ENCODE results near the gene CTSZ. TPM values are rescaled to one million over a fixed set of nuclear protein-coding genes. Genes with fewer than 3 reads are reported as not detected.

Gene CTSZ
- total and polyA plus RNA-seq, 3 experiments from 2014 or later = 1.5 to 36.0 (median 35.3) TPM

DNA sequence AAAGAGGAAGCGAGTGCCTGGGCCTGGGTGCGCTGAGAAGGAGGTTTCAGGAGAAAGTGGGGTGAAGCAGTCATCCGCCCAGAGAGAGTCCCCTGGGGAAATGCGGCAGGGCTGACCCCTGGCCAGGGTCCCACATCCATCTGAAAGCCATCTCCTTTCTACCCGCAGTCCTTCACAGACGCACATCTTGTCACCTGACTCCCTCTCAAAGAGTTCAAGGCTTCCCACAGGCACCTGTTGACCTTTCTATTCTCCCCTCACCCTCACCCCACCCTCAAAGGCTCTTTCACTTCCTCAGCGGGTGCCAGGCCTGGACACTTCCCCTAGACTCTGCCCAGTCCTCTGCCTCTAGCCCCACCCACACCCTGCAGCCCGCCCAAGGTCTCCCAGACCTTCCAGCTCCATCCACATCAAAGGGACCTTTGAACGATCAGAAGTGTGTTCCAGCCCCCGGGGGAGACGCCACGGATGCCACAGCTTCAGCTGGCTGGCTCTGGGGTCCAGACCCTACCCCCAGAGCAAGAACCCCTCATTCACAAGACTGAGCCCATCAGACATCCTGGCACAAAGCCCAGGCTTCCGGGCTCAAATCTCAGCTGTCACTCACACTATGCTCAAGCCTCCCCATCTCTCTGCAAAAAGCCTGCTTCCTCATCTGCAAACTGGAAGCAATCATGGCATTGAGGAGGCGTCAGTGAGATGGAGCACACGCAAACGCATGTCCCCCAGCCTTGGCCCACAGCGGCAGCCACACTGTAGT lies 2.1 kb downstream of the CTSZ start:
- ChIA-PET CTCF (interaction anchor here (0.7 to 1.0 kb wide), 2 partner anchors 11 to 29 kb away, joined by 3 read pairs; no protein-coding TSS in a partner anchor), POLR2A (interaction anchor here (1.2 kb wide), 1 partner anchor 115 kb away, joined by 4 read pairs; no protein-coding TSS in a partner anchor)
- Mint-ChIP-seq H3K27ac (peak overlapping the region; percentile 46 to 90 (median 84)), H3K27me3 (no peaks in the 10 kb centered on the region), H3K9me3 (no peaks in the 10 kb centered on the region), H3K4me1 (peaks cover 28 to 44% (median 30%) of the 10 kb centered on the region in 3 donors), H3K4me3 (peak overlapping the region; percentile 71 to 80 (median 78)), H3K36me3 (peaks cover 0 to 9% (median 0%) of the 10 kb centered on the region in 3 donors)
- H3K9me3 ChIP-seq (ENCODE audit: low read length) = no peaks in the 10 kb centered on the region
- H3K4me1 ChIP-seq (ENCODE audit: insufficient read depth, low read length) = peaks cover 26% of the 10 kb centered on the region
- peak in 4 of 5 donors; percentile 14 to 66 (median 52) for DNase-seq
- no peaks in the 10 kb centered on the region for H3K27me3 ChIP-seq (ENCODE audit: insufficient read depth, low read length, poor library complexity, severe bottlenecking)
- H3K4me3 ChIP-seq (ENCODE audit: low read length) = peak overlapping the region; percentile 29
- no peaks in the 10 kb centered on the region for H3K36me3 ChIP-seq (ENCODE audit: insufficient read depth, low read length)
- no peak overlapping the region for H3K27ac ChIP-seq (ENCODE audit: low read depth, low read length)

DNA sequence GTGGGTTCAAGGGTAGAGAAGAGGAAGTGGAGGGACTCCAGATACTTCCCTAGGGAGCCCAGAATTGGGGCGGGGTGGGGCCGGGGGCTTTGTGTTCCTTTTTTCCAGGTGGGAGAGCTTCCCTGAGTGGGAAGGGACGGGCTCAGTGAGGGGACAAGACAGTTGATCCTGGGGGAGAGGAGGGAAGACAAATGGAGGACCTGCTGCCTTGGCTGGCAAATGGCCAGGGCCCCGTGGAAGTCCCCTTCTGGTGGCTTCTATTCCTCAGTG lies 2.6 kb downstream of the CTSZ start:
- H3K36me3 ChIP-seq (ENCODE audit: insufficient read depth, low read length) = no peaks in the 10 kb centered on the region
- Mint-ChIP-seq H3K9me3 (no peaks in the 10 kb centered on the region), H3K27me3 (no peaks in the 10 kb centered on the region), H3K27ac (peak overlapping the region; percentile 46 to 90 (median 84)), H3K4me1 (peaks cover 28 to 44% (median 30%) of the 10 kb centered on the region in 3 donors), H3K4me3 (peak overlapping the region in 6 of 7 donors; percentile 71 to 80 (median 78)), H3K36me3 (peaks cover 0 to 9% (median 0%) of the 10 kb centered on the region in 3 donors)
- DNase-seq = peak; percentile 30 to 63 (median 49)
- H3K27me3 ChIP-seq (ENCODE audit: insufficient read depth, low read length, poor library complexity, severe bottlenecking) = no peaks in the 10 kb centered on the region
- ChIA-PET POLR2A (no interaction called here), CTCF (interaction anchor here (0.7 kb wide), 1 partner anchor 10 kb away, joined by 3 read pairs; no protein-coding TSS in a partner anchor)
- H3K27ac ChIP-seq (ENCODE audit: low read depth, low read length) = no peak overlapping the region
- peaks cover 26% of the 10 kb centered on the region for H3K4me1 ChIP-seq (ENCODE audit: insufficient read depth, low read length)
- no peak overlapping the region for H3K4me3 ChIP-seq (ENCODE audit: low read length)
- H3K9me3 ChIP-seq (ENCODE audit: low read length) = no peaks in the 10 kb centered on the region

DNA sequence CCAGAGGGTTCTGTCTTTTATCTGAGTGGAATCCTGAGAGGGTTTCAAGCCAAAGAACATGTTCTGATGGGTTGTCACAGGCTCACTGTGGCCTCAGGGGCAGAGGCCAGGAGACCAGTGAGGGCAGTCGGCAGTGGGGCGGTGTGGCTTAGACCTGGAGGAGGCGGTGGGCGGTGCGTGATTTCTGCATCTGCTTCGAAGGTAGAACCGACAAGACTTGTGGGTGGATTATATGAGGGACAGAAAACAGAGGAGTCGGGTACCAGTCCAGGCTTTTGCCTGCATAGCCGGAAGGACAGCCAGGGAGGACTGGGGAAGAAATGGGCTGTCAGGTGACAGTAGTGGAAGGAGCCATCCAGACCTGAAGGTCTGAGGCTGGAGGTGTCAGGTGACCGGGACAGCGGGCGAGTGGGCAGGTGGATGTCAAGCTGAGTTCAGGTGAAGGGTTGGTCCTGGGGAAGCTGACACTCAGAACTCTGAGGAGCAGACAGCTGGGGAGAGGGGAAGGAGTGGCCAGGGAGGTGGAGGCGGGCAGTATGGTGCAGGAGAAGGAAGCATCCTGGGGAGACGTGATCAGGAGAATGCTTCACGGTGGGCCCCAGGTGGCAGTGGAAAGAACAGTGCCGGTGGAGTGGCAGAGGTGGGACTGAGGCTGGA lies 3.1 kb downstream of the CTSZ start:
- no peaks in the 10 kb centered on the region for H3K36me3 ChIP-seq (ENCODE audit: insufficient read depth, low read length)
- H3K4me3 ChIP-seq (ENCODE audit: low read length) = no peak overlapping the region
- peak in 1 of 5 donors; percentile 26 for DNase-seq
- peaks cover 0 to 9% (median 0%) of the 10 kb centered on the region in 3 donors for H3K36me3 Mint-ChIP-seq
- H3K27me3 Mint-ChIP-seq = no peaks in the 10 kb centered on the region
- no peaks in the 10 kb centered on the region for H3K9me3 Mint-ChIP-seq
- H3K9me3 ChIP-seq (ENCODE audit: low read length) = no peaks in the 10 kb centered on the region
- peak overlapping the region; percentile 48 to 92 (median 80) for H3K27ac Mint-ChIP-seq
- H3K27me3 ChIP-seq (ENCODE audit: insufficient read depth, low read length, poor library complexity, severe bottlenecking) = no peaks in the 10 kb centered on the region
- ChIA-PET POLR2A (no interaction called here), CTCF (interaction anchor here (0.7 kb wide), 1 partner anchor 10 kb away, joined by 3 read pairs; no protein-coding TSS in a partner anchor)
- H3K27ac ChIP-seq (ENCODE audit: low read depth, low read length) = no peak overlapping the region
- peaks cover 28 to 44% (median 30%) of the 10 kb centered on the region in 3 donors for H3K4me1 Mint-ChIP-seq
- H3K4me1 ChIP-seq (ENCODE audit: insufficient read depth, low read length) = peaks cover 26% of the 10 kb centered on the region
- peak overlapping the region in 4 of 7 donors; percentile 23 to 71 (median 60) for H3K4me3 Mint-ChIP-seq

GRCh38 chr20:59002874-59003399 lies 4.1 kb downstream of the CTSZ start:
- no peak overlapping the region for H3K4me3 ChIP-seq (ENCODE audit: low read length)
- Mint-ChIP-seq H3K4me1 (peaks cover 28 to 44% (median 30%) of the 10 kb centered on the region in 3 donors), H3K27ac (peak overlapping the region in 3 of 8 donors; percentile 47 to 82 (median 47)), H3K4me3 (peak overlapping the region in 1 of 7 donors; percentile 13), H3K36me3 (peaks cover 0 to 12% (median 0%) of the 10 kb centered on the region in 3 donors), H3K27me3 (no peaks in the 10 kb centered on the region), H3K9me3 (no peaks in the 10 kb centered on the region)
- no peak for DNase-seq
- H3K27me3 ChIP-seq (ENCODE audit: insufficient read depth, low read length, poor library complexity, severe bottlenecking) = no peaks in the 10 kb centered on the region
- POLR2A ChIA-PET = no interaction called here
- H3K36me3 ChIP-seq (ENCODE audit: insufficient read depth, low read length) = no peaks in the 10 kb centered on the region
- H3K4me1 ChIP-seq (ENCODE audit: insufficient read depth, low read length) = peaks cover 26% of the 10 kb centered on the region
- H3K9me3 ChIP-seq (ENCODE audit: low read length) = no peaks in the 10 kb centered on the region
- CTCF ChIA-PET = no interaction called here
- H3K27ac ChIP-seq (ENCODE audit: low read depth, low read length) = no peak overlapping the region

GRCh38 chr20:59002388-59002787 lies 4.7 kb downstream of the CTSZ start:
- no peaks in the 10 kb centered on the region for H3K27me3 ChIP-seq (ENCODE audit: insufficient read depth, low read length, poor library complexity, severe bottlenecking)
- CTCF ChIA-PET = no interaction called here
- Mint-ChIP-seq H3K4me3 (no peak overlapping the region), H3K27me3 (no peaks in the 10 kb centered on the region), H3K9me3 (no peaks in the 10 kb centered on the region), H3K36me3 (peaks cover 0 to 18% (median 2%) of the 10 kb centered on the region in 3 donors), H3K4me1 (peaks cover 28 to 44% (median 30%) of the 10 kb centered on the region in 3 donors), H3K27ac (peak overlapping the region in 3 of 8 donors; percentile 40 to 47 (median 47))
- no peak overlapping the region for H3K27ac ChIP-seq (ENCODE audit: low read depth, low read length)
- no peaks in the 10 kb centered on the region for H3K9me3 ChIP-seq (ENCODE audit: low read length)
- POLR2A ChIA-PET = no interaction called here
- DNase-seq = no peak
- H3K4me1 ChIP-seq (ENCODE audit: insufficient read depth, low read length) = peaks cover 26% of the 10 kb centered on the region
- H3K36me3 ChIP-seq (ENCODE audit: insufficient read depth, low read length) = no peaks in the 10 kb centered on the region
- H3K4me3 ChIP-seq (ENCODE audit: low read length) = no peak overlapping the region

- H3K27me3 ChIP-seq (ENCODE audit: insufficient read depth, low read length, poor library complexity, severe bottlenecking) = no peaks in the 10 kb centered on the region
- H3K36me3 ChIP-seq (ENCODE audit: insufficient read depth, low read length) = no peaks in the 10 kb centered on the region
- H3K36me3 Mint-ChIP-seq = peaks cover 0 to 25% (median 4%) of the 10 kb centered on the region in 3 donors
- DNase-seq = peak in 1 of 5 donors; percentile 43
- H3K4me1 Mint-ChIP-seq = peaks cover 28 to 44% (median 30%) of the 10 kb centered on the region in 3 donors
- H3K4me3 ChIP-seq (ENCODE audit: low read length) = no peak overlapping the region
- H3K4me1 ChIP-seq (ENCODE audit: insufficient read depth, low read length) = peaks cover 26% of the 10 kb centered on the region
- no peak overlapping the region for H3K27ac ChIP-seq (ENCODE audit: low read depth, low read length)
- no peak overlapping the region for H3K4me3 Mint-ChIP-seq
- H3K27ac Mint-ChIP-seq = no peak overlapping the region
- no peaks in the 10 kb centered on the region for H3K27me3 Mint-ChIP-seq
- H3K9me3 Mint-ChIP-seq = no peaks in the 10 kb centered on the region
- ChIA-PET POLR2A (no interaction called here), CTCF (no interaction called here)
- H3K9me3 ChIP-seq (ENCODE audit: low read length) = no peaks in the 10 kb centered on the region
Observed at GRCh38 chr20:59001449-59002171, 5.4 kb downstream of the CTSZ start.

GRCh38 chr20:59001068-59001448 lies 6.0 kb downstream of the CTSZ start:
- ChIA-PET POLR2A (interaction anchor here (1.0 kb wide), 1 partner anchor 30 kb away, joined by 5 read pairs; no protein-coding TSS in a partner anchor), CTCF (interaction anchor here (0.7 kb wide), 1 partner anchor 206 kb away, joined by 3 read pairs; no protein-coding TSS in a partner anchor)
- no peaks in the 10 kb centered on the region for H3K27me3 ChIP-seq (ENCODE audit: insufficient read depth, low read length, poor library complexity, severe bottlenecking)
- peaks cover 21% of the 10 kb centered on the region for H3K4me1 ChIP-seq (ENCODE audit: insufficient read depth, low read length)
- no peak for DNase-seq
- no peak overlapping the region for H3K27ac ChIP-seq (ENCODE audit: low read depth, low read length)
- Mint-ChIP-seq H3K27ac (no peak overlapping the region), H3K4me3 (no peak overlapping the region), H3K36me3 (peaks cover 0 to 30% (median 4%) of the 10 kb centered on the region in 3 donors), H3K4me1 (peaks cover 26 to 40% (median 30%) of the 10 kb centered on the region in 3 donors), H3K27me3 (no peaks in the 10 kb centered on the region), H3K9me3 (no peaks in the 10 kb centered on the region)
- no peaks in the 10 kb centered on the region for H3K9me3 ChIP-seq (ENCODE audit: low read length)
- no peak overlapping the region for H3K4me3 ChIP-seq (ENCODE audit: low read length)
- H3K36me3 ChIP-seq (ENCODE audit: insufficient read depth, low read length) = peaks cover 3% of the 10 kb centered on the region
